HL-60 (cell line): Measurements from ENCODE around the gene HTR4.

Source experiments
- POLR2AphosphoS5 ChIP-seq: IDR thresholded peaks from 2 replicates; pipeline ENCODE4 v1.6.1; 2012; ENCODE audit warnings: low read depth
- TF ChIP-seq, protein P1 (sequence below): IDR thresholded peaks from one replicate; pipeline ENCODE4 v1.5.1; 2011; ENCODE audit warnings: low read length, control low read depth, inconsistent platforms; ENCODE audit not compliant: insufficient read depth
- TF ChIP-seq, protein P2 (sequence below): IDR thresholded peaks from 2 replicates; pipeline ENCODE4 v1.6.1; 2012; ENCODE audit warnings: low read depth; ENCODE audit not compliant: insufficient replicate concordance

DNA sequence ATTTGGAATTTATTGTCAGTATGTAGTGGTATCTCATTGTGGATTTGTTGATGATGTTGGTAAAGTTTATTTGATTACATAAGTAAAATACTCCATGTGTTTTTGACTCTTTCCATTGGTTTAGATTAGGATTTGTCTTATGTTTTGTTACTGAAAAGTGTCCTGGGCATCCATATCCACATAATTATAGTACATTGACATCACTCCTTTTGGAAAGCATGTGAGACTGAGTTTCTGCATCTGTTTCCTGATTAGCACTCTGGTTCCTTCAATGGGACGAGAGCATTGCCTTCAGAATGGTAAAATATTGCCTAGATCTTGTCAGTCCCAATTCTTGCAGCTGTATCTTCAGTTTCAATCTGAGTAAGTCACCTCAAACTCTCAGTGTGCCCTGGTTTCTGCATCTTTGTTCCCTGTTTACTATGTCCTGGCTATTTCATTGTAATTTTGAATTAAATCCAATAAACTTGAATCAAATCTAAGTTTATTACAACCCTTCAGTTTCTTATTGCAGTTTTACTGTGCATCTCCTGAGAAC lies 142.4 kb downstream of the HTR4 start:
- TF ChIP-seq, protein P1, sequence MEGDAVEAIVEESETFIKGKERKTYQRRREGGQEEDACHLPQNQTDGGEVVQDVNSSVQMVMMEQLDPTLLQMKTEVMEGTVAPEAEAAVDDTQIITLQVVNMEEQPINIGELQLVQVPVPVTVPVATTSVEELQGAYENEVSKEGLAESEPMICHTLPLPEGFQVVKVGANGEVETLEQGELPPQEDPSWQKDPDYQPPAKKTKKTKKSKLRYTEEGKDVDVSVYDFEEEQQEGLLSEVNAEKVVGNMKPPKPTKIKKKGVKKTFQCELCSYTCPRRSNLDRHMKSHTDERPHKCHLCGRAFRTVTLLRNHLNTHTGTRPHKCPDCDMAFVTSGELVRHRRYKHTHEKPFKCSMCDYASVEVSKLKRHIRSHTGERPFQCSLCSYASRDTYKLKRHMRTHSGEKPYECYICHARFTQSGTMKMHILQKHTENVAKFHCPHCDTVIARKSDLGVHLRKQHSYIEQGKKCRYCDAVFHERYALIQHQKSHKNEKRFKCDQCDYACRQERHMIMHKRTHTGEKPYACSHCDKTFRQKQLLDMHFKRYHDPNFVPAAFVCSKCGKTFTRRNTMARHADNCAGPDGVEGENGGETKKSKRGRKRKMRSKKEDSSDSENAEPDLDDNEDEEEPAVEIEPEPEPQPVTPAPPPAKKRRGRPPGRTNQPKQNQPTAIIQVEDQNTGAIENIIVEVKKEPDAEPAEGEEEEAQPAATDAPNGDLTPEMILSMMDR, result no peak
- TF ChIP-seq, protein P2, sequence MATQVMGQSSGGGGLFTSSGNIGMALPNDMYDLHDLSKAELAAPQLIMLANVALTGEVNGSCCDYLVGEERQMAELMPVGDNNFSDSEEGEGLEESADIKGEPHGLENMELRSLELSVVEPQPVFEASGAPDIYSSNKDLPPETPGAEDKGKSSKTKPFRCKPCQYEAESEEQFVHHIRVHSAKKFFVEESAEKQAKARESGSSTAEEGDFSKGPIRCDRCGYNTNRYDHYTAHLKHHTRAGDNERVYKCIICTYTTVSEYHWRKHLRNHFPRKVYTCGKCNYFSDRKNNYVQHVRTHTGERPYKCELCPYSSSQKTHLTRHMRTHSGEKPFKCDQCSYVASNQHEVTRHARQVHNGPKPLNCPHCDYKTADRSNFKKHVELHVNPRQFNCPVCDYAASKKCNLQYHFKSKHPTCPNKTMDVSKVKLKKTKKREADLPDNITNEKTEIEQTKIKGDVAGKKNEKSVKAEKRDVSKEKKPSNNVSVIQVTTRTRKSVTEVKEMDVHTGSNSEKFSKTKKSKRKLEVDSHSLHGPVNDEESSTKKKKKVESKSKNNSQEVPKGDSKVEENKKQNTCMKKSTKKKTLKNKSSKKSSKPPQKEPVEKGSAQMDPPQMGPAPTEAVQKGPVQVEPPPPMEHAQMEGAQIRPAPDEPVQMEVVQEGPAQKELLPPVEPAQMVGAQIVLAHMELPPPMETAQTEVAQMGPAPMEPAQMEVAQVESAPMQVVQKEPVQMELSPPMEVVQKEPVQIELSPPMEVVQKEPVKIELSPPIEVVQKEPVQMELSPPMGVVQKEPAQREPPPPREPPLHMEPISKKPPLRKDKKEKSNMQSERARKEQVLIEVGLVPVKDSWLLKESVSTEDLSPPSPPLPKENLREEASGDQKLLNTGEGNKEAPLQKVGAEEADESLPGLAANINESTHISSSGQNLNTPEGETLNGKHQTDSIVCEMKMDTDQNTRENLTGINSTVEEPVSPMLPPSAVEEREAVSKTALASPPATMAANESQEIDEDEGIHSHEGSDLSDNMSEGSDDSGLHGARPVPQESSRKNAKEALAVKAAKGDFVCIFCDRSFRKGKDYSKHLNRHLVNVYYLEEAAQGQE, result no peak
- no peak for TF ChIP-seq POLR2AphosphoS5
